Mesendoderm (in vitro differentiated cells): ENCODE measurements around the gene LAMA1.

Experiments
- DNase-seq: peaks from one replicate; pipeline ENCODE4 v3.0.0; 2013
- H2AK5ac ChIP-seq: 2 replicates; pipeline ENCODE4 v1.6.1; 2013; ENCODE audit warnings: low read length, inconsistent platforms
- H2BK120ac ChIP-seq: 2 replicates; pipeline ENCODE4 v1.6.1; 2013; ENCODE audit warnings: low read depth, mild to moderate bottlenecking, low read length, moderate library complexity, mixed read lengths
- H2BK15ac ChIP-seq: replicated peaks from 2 replicates; pipeline ENCODE4 v1.6.1; 2013; ENCODE audit warnings: low read depth, mild to moderate bottlenecking, moderate library complexity
- H2BK5ac ChIP-seq: 2 replicates; pipeline ENCODE4 v1.6.1; 2013; ENCODE audit warnings: low read length, inconsistent platforms
- H3K18ac ChIP-seq: 2 replicates; pipeline ENCODE4 v1.6.1; 2013; ENCODE audit warnings: mild to moderate bottlenecking, low read length, mixed read lengths
- H3K23ac ChIP-seq: one replicate; pipeline ENCODE4 v1.6.1; 2013; ENCODE audit warnings: low read length
- H3K27ac ChIP-seq: 2 replicates; pipeline ENCODE4 v1.5.1; 2013; ENCODE audit warnings: low read depth, mild to moderate bottlenecking, inconsistent platforms, low read length, moderate library complexity
- H3K27me3 ChIP-seq: 2 replicates; pipeline ENCODE4 v1.6.1; 2013; ENCODE audit warnings: low read length, control low read depth, mild to moderate bottlenecking, inconsistent platforms; ENCODE audit not compliant: insufficient read depth, poor library complexity
- H3K36me3 ChIP-seq: 2 replicates; pipeline ENCODE4 v1.6.1; 2013; ENCODE audit warnings: low read length, inconsistent platforms; ENCODE audit not compliant: control insufficient read depth, insufficient read depth
- H3K4ac ChIP-seq: one replicate; pipeline ENCODE4 v1.6.1; 2013; ENCODE audit warnings: low read depth, mild to moderate bottlenecking, low read length, moderate library complexity
- H3K4me1 ChIP-seq: 2 replicates; pipeline ENCODE4 v1.6.1; 2013; ENCODE audit warnings: low read depth, low read length, inconsistent platforms; ENCODE audit not compliant: control insufficient read depth
- H3K4me2 ChIP-seq: 2 replicates; pipeline ENCODE4 v1.6.1; 2013; ENCODE audit warnings: low read length
- H3K4me3 ChIP-seq: 2 replicates; pipeline ENCODE4 v1.5.1; 2013; ENCODE audit warnings: mild to moderate bottlenecking, low read length
- H3K56ac ChIP-seq: one replicate; pipeline ENCODE4 v1.6.1; 2013; ENCODE audit warnings: low read length
- H3K79me1 ChIP-seq: 2 replicates; pipeline ENCODE4 v1.6.1; 2013; ENCODE audit warnings: low read length, inconsistent platforms
- H3K79me2 ChIP-seq: 2 replicates; pipeline ENCODE4 v1.6.1; 2013; ENCODE audit warnings: mild to moderate bottlenecking, low read length; ENCODE audit not compliant: control insufficient read depth, insufficient read depth
- H3K9ac ChIP-seq: 2 replicates; pipeline ENCODE4 v1.6.1; 2013; ENCODE audit warnings: low read length, inconsistent platforms
- H4K5ac ChIP-seq: one replicate; pipeline ENCODE4 v1.6.1; 2013; ENCODE audit warnings: low read length
- H4K8ac ChIP-seq: one replicate; pipeline ENCODE4 v1.6.1; 2013; ENCODE audit warnings: low read depth, mild to moderate bottlenecking, control low read depth, low read length, moderate library complexity
- WGBS: extraction: QIAGEN DNeasy Blood & Tissue Kit; methylation state at CpG from one replicate; pipeline ENCODE4 v1.1.7; 2013; ENCODE audit warnings: low lambda C conversion rate, missing lambda C conversion rate; ENCODE audit not compliant: insufficient coverage; ENCODE audit errors: extremely low coverage; 5-methylcytosine and 5-hydroxymethylcytosine counted together

Gene LAMA1

GRCh38 chr18:7048081-7048480 is 69.5 kb downstream of the LAMA1 start:
- Histone ChIP-seq H3K4me3 (no peak overlapping the region), H3K79me1 (no peaks in the 10 kb centered on the region), H3K9ac (no peak overlapping the region), H2BK15ac (no peak overlapping the region), H2AK5ac (no peak overlapping the region), H3K23ac (no peak overlapping the region), H4K5ac (no peak overlapping the region), H4K8ac (no peak overlapping the region), H3K56ac (no peak overlapping the region), H3K4me2 (no peak overlapping the region), H3K4ac (no peak overlapping the region), H3K4me1 (no peaks in the 10 kb centered on the region), H3K18ac (no peak overlapping the region), H3K27ac (no peak overlapping the region), H2BK120ac (no peak overlapping the region), H3K27me3 (no peaks in the 10 kb centered on the region), H3K36me3 (no peaks in the 10 kb centered on the region), H2BK5ac (no peak overlapping the region), H3K79me2 (no peaks in the 10 kb centered on the region)
- no CpG with 5 or more reads among the region's 7 CpGs for WGBS
- no peak for DNase-seq

GRCh38 chr18:7047336-7047735 is 70.3 kb downstream of the LAMA1 start:
- Histone ChIP-seq H3K18ac (no peak overlapping the region), H2BK5ac (no peak overlapping the region), H3K4ac (no peak overlapping the region), H3K79me1 (no peaks in the 10 kb centered on the region), H2BK15ac (no peak overlapping the region), H3K23ac (no peak overlapping the region), H3K9ac (no peak overlapping the region), H3K56ac (no peak overlapping the region), H3K4me2 (no peak overlapping the region), H3K79me2 (no peaks in the 10 kb centered on the region), H3K36me3 (no peaks in the 10 kb centered on the region), H2BK120ac (no peak overlapping the region), H3K4me1 (no peaks in the 10 kb centered on the region), H4K8ac (no peak overlapping the region), H3K4me3 (no peak overlapping the region), H4K5ac (no peak overlapping the region), H3K27me3 (no peaks in the 10 kb centered on the region), H2AK5ac (no peak overlapping the region), H3K27ac (no peak overlapping the region)
- no peak for DNase-seq
- no CpG with 5 or more reads among the region's 1 CpG for WGBS

GRCh38 chr18:7038330-7038851 is 79.2 kb downstream of the LAMA1 start:
- H3K27me3 ChIP-seq = no peaks in the 10 kb centered on the region

GRCh38 chr18:7037470-7037869 is 80.1 kb downstream of the LAMA1 start:
- no peak overlapping the region for H3K18ac ChIP-seq
- no peaks in the 10 kb centered on the region for H3K36me3 ChIP-seq

More at GRCh38 chr18:7038330-7038851, 79.2 kb downstream of the LAMA1 start:
- peak; percentile 83 for DNase-seq
- H4K8ac ChIP-seq = no peak overlapping the region
- H2BK5ac ChIP-seq = no peak overlapping the region
- H3K4me3 ChIP-seq = no peak overlapping the region
- no peak overlapping the region for H3K56ac ChIP-seq
- H3K9ac ChIP-seq = no peak overlapping the region
- H3K4me2 ChIP-seq = no peak overlapping the region
- H3K79me1 ChIP-seq = no peaks in the 10 kb centered on the region
- no peaks in the 10 kb centered on the region for H3K4me1 ChIP-seq
- H3K23ac ChIP-seq = no peak overlapping the region
- no peak overlapping the region for H2BK15ac ChIP-seq
- no peak overlapping the region for H3K27ac ChIP-seq
- no peak overlapping the region for H3K4ac ChIP-seq
- no peak overlapping the region for H2AK5ac ChIP-seq
- H2BK120ac ChIP-seq = no peak overlapping the region
- H3K18ac ChIP-seq = no peak overlapping the region
- no peaks in the 10 kb centered on the region for H3K79me2 ChIP-seq
- H3K36me3 ChIP-seq = no peaks in the 10 kb centered on the region
- no CpG with 5 or more reads among the region's 20 CpGs for WGBS
- H4K5ac ChIP-seq = no peak overlapping the region

GRCh38 chr18:7035807-7036206 is 81.8 kb downstream of the LAMA1 start:
- H4K5ac ChIP-seq = no peak overlapping the region
- no peaks in the 10 kb centered on the region for H3K4me1 ChIP-seq
- H2BK15ac ChIP-seq = no peak overlapping the region
- no peaks in the 10 kb centered on the region for H3K79me1 ChIP-seq
- peaks cover 1% of the 10 kb centered on the region for H3K36me3 ChIP-seq
- no CpG with 5 or more reads among the region's 11 CpGs for WGBS
- H2BK120ac ChIP-seq = no peak overlapping the region
- no peak overlapping the region for H3K23ac ChIP-seq
- H3K27me3 ChIP-seq = no peaks in the 10 kb centered on the region
- H2AK5ac ChIP-seq = no peak overlapping the region
- no peaks in the 10 kb centered on the region for H3K79me2 ChIP-seq
- no peak overlapping the region for H3K4ac ChIP-seq
- H3K18ac ChIP-seq = no peak overlapping the region
- DNase-seq = no peak
- no peak overlapping the region for H3K56ac ChIP-seq
- H3K4me3 ChIP-seq = no peak overlapping the region
- H3K27ac ChIP-seq = no peak overlapping the region
- no peak overlapping the region for H2BK5ac ChIP-seq
- no peak overlapping the region for H4K8ac ChIP-seq
- no peak overlapping the region for H3K9ac ChIP-seq
- H3K4me2 ChIP-seq = no peak overlapping the region

More at GRCh38 chr18:7037470-7037869, 80.1 kb downstream of the LAMA1 start:
- Histone ChIP-seq H2BK15ac (no peak overlapping the region), H2BK120ac (no peak overlapping the region), H4K5ac (no peak overlapping the region), H3K9ac (no peak overlapping the region), H2AK5ac (no peak overlapping the region), H3K79me1 (no peaks in the 10 kb centered on the region), H2BK5ac (no peak overlapping the region), H3K4me1 (no peaks in the 10 kb centered on the region), H3K27me3 (no peaks in the 10 kb centered on the region), H3K4me3 (no peak overlapping the region), H3K23ac (no peak overlapping the region), H3K56ac (no peak overlapping the region), H4K8ac (no peak overlapping the region), H3K4ac (no peak overlapping the region), H3K27ac (no peak overlapping the region), H3K79me2 (no peaks in the 10 kb centered on the region), H3K4me2 (no peak overlapping the region)
- WGBS = no CpG with 5 or more reads among the region's 11 CpGs
- DNase-seq = no peak

- no peak overlapping the region for H3K56ac ChIP-seq
- H3K79me2 ChIP-seq = no peaks in the 10 kb centered on the region
- no peak overlapping the region for H3K9ac ChIP-seq
- peaks cover 1% of the 10 kb centered on the region for H3K36me3 ChIP-seq
- H2BK15ac ChIP-seq = no peak overlapping the region
- no peak overlapping the region for H3K4me2 ChIP-seq
- no peak overlapping the region for H4K5ac ChIP-seq
- H3K18ac ChIP-seq = no peak overlapping the region
- no peak overlapping the region for H3K27ac ChIP-seq
- H2AK5ac ChIP-seq = no peak overlapping the region
- H2BK5ac ChIP-seq = no peak overlapping the region
- no peaks in the 10 kb centered on the region for H3K4me1 ChIP-seq
- H3K4ac ChIP-seq = no peak overlapping the region
- H3K23ac ChIP-seq = no peak overlapping the region
- no peak for DNase-seq
- H3K79me1 ChIP-seq = no peaks in the 10 kb centered on the region
- H4K8ac ChIP-seq = no peak overlapping the region
- H2BK120ac ChIP-seq = no peak overlapping the region
- H3K27me3 ChIP-seq = no peaks in the 10 kb centered on the region
- no CpG with 5 or more reads among the region's 5 CpGs for WGBS
- no peak overlapping the region for H3K4me3 ChIP-seq
These were observed 82.7 kb downstream of the LAMA1 start for GRCh38 chr18:7034924-7035323.
